ENCODE results near the gene ROS1.

Gene ROS1

GRCh38 chr6:117328005-117328389, 97.7 kb downstream of the ROS1 start:
- TF ChIP-seq POLR2A (IDR thresholded peaks at IDR 0.05; ENCODE audit: extremely low read depth, insufficient read length) (no peak), MAX (IDR thresholded peaks at IDR 0.05; ENCODE audit: low read depth, low read length) (no peak), MYC (IDR thresholded peaks at IDR 0.05; ENCODE audit: low read depth, low read length) (no peak), CTCF (IDR thresholded peaks at IDR 0.05; ENCODE audit: low read depth, low read length) (no peak)
- no peak for DNase-seq (ENCODE audit: low read depth)
- no peak overlapping the region for H3K4me3 ChIP-seq (ENCODE audit: low read depth, low read length)

- no peak for DNase-seq (ENCODE audit: low read depth)
- TF ChIP-seq MYC (IDR thresholded peaks at IDR 0.05; ENCODE audit: low read depth, low read length), result no peak
- no peak for TF ChIP-seq MAX (IDR thresholded peaks at IDR 0.05; ENCODE audit: low read depth, low read length)
- TF ChIP-seq CTCF (IDR thresholded peaks at IDR 0.05; ENCODE audit: low read depth, low read length), result no peak
- no peak for TF ChIP-seq POLR2A (IDR thresholded peaks at IDR 0.05; ENCODE audit: extremely low read depth, insufficient read length)
- no peak overlapping the region for H3K4me3 ChIP-seq (ENCODE audit: low read depth, low read length)
Measured at GRCh38 chr6:117327149-117328004, 98.4 kb downstream of the ROS1 start.

GRCh38 chr6:117326396-117326795, 99.3 kb downstream of the ROS1 start:
- no peak overlapping the region for H3K4me3 ChIP-seq (ENCODE audit: low read depth, low read length)
- no peak for DNase-seq (ENCODE audit: low read depth)
- TF ChIP-seq MYC (IDR thresholded peaks at IDR 0.05; ENCODE audit: low read depth, low read length), result no peak

GRCh38 chr6:117317261-117317660, 108.5 kb downstream of the ROS1 start:
- peak; percentile 32 for DNase-seq (ENCODE audit: low read depth)
- TF ChIP-seq CTCF (IDR thresholded peaks at IDR 0.05; ENCODE audit: low read depth, low read length) (no peak), MAX (IDR thresholded peaks at IDR 0.05; ENCODE audit: low read depth, low read length) (no peak), POLR2A (IDR thresholded peaks at IDR 0.05; ENCODE audit: extremely low read depth, insufficient read length) (no peak), MYC (IDR thresholded peaks at IDR 0.05; ENCODE audit: low read depth, low read length) (no peak)
- H3K4me3 ChIP-seq (ENCODE audit: low read depth, low read length), result no peak overlapping the region

- DNase-seq (ENCODE audit: low read depth), result no peak
- H3K4me3 ChIP-seq (ENCODE audit: low read depth, low read length), result no peak overlapping the region
- TF ChIP-seq POLR2A (IDR thresholded peaks at IDR 0.05; ENCODE audit: extremely low read depth, insufficient read length) (no peak), MAX (IDR thresholded peaks at IDR 0.05; ENCODE audit: low read depth, low read length) (no peak), CTCF (IDR thresholded peaks at IDR 0.05; ENCODE audit: low read depth, low read length) (no peak), MYC (IDR thresholded peaks at IDR 0.05; ENCODE audit: low read depth, low read length) (no peak)
Measured at GRCh38 chr6:117311726-117312125, 114.0 kb downstream of the ROS1 start.

- DNase-seq (ENCODE audit: low read depth), result no peak
- TF ChIP-seq MAX (IDR thresholded peaks at IDR 0.05; ENCODE audit: low read depth, low read length) (no peak), CTCF (IDR thresholded peaks at IDR 0.05; ENCODE audit: low read depth, low read length) (no peak), POLR2A (IDR thresholded peaks at IDR 0.05; ENCODE audit: extremely low read depth, insufficient read length) (no peak), MYC (IDR thresholded peaks at IDR 0.05; ENCODE audit: low read depth, low read length) (no peak)
- H3K4me3 ChIP-seq (ENCODE audit: low read depth, low read length), result no peak overlapping the region
Measured at GRCh38 chr6:117311310-117311709, 114.4 kb downstream of the ROS1 start.

Data from NB4 (cell line).